Hypothalamus (tissue), 51 donors: ENCODE measurements around the gene P3H3.

Experiments used
- DNase-seq, 51 donors: peaks; one replicate each; lab custom pipeline; 2025; lab: John Stamatoyannopoulos, UW

P3H3 gene

DNA sequence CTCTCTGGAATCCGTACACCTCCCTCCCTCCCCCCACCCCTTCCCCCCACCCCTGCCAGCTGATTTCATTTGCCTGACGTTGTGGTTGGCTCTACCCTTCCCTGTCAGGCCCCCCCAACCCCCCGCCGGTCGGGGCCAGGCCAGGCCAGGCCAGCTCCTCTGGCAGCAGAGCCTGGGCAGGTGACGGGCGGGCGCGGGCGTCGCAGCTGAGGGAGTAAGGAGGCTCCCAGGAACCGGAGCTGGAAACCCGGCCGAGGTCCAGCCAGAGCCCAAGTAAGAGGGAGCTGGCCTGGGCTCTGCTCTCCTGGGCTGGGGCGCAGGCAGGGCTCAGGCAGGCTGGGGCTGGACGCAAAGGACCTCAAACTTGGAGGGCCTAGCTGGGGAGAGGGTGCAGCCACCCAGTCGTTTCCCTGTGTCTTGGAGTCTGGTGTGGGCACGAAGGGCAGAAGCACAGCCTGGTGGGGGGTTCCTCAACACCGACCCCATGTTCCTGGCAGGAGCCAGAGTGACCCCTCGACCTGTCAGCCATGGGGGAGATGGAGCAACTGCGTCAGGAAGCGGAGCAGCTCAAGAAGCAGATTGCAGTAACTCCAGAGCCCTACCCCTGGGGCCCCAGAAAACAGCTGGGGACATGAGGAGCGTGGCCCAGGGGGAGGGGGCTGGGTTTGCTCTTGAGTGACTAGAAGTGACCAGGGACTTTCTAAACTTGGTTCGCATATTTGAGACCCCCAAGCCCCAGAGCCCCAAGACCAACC is 12.7 kb downstream of the P3H3 start, which contains the start of gene GNB3:
TSS of gene GNB3 (plus strand) at position 165 of the 755 bp plus-strand sequence. CDS start at position 528, 363 bp downstream.
- no peak for DNase-seq

DNA sequence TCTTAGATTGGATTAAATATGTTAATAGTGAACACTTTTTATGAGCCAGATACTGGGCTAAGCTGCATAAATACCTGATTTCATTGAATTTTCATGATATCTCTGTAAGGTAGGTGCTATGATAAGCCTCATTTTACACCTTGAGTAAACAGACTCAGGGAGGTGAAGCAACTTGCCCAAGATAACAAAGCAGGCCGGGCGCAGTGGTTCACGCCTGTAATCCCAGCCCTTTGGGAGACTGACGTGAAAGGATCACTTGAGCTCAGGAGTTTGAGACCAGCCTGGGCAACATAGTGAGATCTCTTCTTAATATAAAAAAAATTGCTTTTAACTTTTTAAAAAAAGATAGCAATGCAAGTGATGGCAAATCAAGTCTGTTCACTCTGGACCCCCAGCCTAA is 13.9 kb downstream of the P3H3 start:
- DNase-seq, result no peak

DNA sequence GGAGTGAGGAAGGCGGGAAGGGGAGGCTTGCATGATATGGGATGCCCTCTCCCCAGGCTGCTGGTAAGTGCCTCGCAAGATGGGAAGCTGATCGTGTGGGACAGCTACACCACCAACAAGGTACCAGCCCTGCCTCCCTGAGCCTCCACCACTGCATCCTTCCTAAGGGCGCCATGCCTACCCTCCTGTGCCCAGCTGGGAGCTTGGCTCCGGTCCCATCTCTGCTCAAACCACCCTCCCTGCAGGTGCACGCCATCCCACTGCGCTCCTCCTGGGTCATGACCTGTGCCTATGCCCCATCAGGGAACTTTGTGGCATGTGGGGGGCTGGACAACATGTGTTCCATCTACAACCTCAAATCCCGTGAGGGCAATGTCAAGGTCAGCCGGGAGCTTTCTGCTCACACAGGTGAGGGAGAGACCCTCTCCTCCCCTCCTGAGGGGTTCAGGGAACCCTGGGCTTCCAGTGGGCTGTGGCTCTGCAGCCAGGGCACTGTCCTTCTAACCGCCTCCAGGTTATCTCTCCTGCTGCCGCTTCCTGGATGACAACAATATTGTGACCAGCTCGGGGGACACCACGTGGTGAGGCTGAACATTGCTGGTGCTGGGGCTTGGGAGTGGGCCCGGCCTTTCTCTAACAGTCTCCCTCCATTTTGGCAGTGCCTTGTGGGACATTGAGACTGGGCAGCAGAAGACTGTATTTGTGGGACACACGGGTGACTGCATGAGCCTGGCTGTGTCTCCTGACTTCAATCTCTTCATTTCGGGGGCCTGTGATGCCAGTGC is 15.1 kb downstream of the P3H3 start:
- no peak for DNase-seq

DNA sequence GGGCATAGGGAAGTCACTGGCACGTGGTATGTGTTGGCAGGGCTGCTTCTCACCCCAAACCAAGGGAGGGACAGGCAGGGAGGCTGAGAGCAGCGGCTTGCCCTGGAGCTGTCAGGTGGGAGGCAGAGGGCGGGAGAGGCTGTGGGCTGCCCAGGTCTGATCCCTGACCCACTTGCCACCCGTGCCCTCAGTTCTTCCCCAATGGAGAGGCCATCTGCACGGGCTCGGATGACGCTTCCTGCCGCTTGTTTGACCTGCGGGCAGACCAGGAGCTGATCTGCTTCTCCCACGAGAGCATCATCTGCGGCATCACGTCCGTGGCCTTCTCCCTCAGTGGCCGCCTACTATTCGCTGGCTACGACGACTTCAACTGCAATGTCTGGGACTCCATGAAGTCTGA is 17.2 kb downstream of the P3H3 start:
- DNase-seq, result no peak

DNA sequence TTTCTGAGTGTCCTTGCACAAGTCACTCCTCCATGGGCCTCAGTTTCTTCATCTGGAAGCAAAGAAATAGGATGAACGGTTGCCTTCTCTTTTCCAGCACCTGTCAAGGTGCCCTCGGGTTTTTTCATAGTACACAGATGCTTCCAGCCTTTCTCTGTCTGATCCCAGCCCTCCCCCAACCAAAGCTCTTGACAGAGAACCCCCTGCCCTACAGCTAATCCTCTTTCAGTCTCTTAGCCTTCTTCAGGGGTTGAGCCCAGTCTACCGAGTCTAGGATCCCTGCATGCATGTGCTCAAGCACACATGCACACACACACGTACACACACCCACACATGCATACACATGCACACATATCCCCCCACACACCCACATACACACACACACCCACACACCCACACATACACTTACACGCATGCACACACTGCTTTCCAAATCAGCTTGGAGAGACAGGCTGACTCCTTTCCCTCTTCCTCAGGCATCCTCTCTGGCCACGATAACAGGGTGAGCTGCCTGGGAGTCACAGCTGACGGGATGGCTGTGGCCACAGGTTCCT is 18.2 kb downstream of the P3H3 start:
- DNase-seq, result no peak

DNA sequence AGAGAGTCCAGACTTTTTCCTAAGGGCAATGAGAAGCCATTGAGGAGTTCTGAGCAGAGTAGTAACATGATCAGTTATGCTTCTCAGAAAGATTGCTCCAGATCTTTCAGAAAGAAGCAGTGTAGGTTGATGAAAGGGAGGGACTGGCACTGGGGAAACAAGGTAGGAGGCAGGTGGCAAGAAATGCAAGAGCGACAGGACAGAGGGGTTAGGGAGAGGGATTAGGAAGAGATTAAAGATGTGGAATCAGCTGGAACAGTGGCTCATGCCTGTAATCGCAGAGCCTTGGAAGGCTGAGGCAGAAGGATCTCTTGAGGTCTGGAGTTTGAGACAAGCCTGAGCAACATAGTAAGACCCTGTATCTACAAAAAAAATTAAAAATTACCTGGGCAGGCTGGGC is 19.5 kb downstream of the P3H3 start:
- no peak for DNase-seq

DNA sequence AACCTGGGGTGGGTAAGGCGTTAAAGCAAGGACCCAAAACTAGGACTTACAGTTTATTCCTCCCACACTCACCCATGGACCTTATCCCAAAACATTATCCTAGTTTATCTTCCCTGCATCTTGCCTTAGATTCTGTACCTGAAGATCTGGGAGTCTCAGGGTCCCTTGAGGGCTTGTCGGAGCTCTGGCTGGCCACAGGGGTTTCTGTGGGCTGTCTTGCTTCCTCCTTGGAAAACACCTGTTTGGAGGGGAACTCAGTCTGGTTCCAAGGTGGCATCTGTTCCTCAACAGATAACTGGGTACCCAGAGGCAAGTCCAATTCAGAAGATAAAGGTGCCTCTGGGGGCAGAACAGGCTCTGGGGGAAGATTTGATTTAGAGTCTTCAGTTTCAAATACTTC is 21.2 kb downstream of the P3H3 start:
- no peak for DNase-seq

DNA sequence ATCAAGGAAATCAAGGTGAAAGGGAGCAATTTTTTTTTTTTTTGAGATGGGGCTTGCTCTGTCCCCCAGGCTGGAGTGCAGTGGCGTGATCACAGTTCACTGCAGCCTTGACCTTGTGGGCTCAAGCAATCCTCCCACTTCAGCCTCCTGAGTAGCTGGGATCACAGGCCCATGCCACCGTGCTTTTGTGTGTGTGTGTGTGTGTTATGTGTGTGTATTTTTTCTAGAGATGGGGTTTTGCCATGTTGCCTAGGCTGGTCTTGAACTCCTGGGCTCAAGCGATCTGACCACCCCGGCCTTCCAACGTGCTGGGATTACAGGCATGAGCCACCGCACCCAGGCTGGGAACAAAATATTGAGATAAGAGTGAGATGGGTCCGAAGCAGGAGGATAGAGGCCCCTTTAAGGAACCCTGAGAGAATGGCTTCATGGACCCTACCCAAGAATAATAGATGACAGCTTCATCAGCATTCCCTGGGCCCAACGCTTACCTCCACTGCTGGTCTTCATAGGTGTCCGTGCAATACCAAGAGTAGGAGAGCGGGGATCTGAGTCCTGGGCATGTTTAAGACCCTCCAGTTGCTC is 21.9 kb downstream of the P3H3 start:
- no peak for DNase-seq

DNA sequence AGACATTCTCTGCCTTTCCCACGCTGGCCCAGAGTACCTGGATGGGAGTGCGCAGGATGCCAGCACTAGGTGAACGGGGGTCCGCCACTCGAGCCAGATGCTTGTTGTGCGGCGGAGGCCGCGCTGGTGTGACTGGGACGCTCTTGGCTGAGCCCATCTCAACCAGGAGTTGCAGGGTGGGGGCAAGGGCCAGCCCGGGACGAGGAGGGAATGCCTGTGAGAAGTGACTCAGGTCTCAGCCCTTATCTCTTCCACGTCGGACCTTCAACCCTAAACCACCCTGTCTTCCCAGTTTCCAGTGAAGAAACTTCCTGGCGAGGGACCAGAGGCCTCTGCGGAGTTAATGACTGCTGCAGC is 22.6 kb downstream of the P3H3 start:
- DNase-seq, result peak in 1 of 51 donors; percentile 52

DNA sequence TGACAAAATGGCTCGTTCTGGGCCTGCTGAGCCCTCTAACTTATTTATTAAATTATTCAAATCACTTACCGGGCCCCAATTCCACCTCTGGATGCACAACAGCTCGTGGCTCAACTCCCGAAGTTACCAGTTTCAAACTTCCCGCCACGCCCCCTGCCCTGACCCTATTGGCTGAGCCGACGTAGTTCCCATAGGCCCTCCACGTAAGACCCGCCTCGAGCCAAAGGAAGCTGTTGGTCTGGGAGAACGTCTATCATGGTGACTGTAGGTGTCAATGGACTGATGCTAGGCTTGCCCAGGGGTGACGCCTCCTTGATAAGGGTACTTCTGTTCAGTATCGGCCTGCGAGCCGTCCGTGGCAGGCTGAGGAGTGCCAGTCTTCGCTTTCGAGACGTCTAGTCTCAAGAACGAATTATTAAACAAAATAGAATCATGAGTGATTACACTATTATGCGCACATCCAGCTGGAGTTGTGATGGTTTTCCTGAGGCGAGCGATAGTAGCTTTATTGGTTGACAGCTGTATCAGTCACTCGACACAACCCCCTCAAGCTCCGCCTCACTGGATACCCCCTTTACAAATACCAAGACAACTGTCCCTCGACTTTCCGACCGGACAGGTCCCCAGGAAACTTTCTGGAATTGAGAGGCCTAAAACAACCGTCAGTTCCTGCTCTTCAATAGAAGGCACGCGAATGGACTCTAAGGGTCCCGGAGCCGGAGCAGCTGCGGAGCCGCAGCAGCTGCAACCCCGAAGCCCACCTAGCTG is 23.1 kb downstream of the P3H3 start, which contains the start of gene CDCA3:
TSS of gene CDCA3 (minus strand) at position 134 of the 768 bp plus-strand sequence. CDS start 334 bp downstream, outside the sequence.
- DNase-seq, result peak; percentile 41 to 97 (median 87)

DNA sequence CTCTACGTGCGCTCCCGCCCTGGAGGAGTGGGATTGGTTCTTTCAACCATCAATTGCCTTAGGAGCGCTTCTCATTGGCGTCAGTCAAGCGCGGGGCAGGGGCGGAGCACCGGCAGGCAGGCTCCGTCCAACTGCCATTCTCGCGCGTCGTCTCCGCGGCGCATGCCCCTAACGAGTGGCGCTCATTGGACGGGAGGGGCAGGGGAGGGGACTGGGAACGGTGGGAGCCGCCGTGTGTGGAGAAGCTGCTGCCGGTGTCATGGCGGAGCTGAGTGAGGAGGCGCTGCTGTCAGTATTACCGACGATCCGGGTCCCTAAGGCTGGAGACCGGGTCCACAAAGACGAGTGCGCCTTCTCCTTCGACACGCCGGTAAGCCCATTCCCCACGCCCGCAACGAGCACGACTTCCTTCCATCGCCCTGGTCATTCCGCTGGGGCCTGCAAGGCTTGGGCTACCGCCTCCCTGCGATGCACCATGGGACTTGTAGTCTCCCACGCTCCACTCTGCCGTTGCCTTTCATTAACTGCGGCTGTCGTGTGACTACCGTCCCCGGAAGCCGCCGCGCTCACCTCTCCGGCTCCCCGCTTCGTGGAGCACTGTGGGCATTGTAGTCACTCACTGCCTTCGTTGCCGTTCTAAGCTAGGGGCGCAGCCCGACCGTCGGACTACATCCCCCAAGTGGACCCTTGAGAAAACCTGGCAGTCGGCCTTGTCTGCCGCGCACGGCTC is 23.9 kb downstream of the P3H3 start, which contains the start of gene USP5:
TSS of gene USP5 (plus strand) at position 230 of the 730 bp plus-strand sequence. CDS start at position 260, 30 bp downstream.
- DNase-seq, result peak; percentile 94 to 100 (median 100)

DNA sequence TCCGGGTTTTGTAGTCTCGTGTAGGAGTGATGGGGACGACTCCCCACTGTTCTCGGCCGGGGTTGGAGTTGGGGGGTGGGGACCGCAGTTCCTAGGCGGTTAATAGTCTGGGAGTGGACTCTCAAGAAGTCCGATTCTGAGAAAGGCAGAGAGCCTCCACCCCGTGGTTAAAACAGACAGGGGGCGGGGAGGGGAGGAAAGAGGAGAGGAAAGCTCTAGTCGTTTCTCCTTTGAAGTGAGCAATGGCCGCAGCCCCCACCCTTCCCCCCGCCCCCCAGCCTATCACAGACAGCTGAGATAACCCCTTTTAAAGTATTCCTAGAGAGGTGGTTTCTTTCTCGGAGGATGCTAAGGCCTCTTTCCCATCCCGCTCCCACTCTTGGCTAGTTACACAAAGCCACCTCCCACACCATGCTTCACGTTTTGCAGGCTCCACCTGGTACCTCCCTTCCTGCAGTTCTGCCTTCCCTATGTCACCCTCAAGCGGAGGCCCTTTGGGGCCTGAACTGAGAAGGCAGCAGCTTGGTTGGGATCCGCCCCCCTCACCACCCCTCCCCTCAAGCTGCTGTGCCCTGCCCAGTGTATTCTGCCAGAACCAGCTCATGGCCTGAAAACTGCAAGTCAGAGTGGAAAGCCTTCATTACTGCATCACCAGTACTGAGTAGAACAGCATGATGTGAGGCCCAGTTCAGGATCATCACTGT is 24.6 kb downstream of the P3H3 start:
- peak in 33 of 51 donors; percentile 19 to 65 (median 43) for DNase-seq

DNA sequence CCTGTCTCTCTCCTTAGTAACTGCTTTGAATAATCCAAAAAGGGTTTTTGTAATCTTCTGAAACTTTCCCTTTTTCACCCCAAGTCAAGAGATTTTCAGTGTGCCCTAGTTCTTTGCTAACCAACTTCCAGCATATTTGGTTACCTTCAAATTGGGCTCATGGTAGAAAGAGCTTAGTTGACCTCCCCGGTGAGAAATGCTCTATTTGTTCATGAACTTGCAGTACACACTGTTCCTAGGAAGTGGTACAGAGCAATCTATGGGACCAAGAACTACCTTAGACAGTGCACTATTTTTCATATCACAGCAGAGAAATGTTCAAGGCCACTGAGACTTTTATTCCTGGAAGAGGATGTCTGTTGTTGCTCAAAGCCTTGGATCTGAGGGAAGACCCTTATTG is 25.4 kb downstream of the P3H3 start:
- DNase-seq, result no peak

DNA sequence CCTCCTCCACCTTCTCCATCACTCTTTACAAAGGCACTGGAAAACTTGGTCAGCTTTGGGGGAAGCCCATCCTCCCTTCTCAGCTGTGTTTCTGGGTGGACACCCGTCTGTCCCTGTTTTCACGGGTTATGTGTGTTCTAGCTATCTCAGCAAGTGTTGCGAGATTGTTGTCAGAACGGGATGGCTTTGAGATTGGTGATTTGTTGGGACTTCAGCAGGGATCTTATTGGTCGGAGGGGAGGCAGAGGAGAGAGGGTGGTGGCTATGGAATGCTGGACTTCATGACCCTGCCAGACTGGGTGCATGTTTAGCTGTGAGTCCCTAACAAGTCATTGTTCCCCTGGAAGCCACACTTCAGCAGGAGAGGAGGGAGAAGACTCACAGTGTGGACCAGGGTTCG is 25.8 kb downstream of the P3H3 start:
- DNase-seq, result no peak

DNA sequence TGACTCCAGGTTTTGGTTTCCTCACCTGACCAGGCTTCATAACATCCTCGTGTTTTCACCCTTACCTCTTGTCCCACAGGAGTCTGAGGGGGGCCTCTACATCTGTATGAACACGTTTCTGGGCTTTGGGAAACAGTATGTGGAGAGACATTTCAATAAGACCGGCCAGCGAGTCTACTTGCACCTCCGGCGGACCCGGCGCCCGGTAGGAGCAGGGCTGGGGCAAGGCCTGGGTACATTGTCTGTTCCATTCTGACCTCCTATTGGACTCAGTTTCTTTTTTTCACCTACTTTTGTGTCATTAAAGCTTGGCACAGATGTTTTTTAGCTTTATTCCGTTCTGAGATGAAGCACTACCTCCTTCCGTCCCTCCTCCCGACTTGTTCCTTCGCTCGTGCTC is 27.1 kb downstream of the P3H3 start:
- DNase-seq, result no peak

DNA sequence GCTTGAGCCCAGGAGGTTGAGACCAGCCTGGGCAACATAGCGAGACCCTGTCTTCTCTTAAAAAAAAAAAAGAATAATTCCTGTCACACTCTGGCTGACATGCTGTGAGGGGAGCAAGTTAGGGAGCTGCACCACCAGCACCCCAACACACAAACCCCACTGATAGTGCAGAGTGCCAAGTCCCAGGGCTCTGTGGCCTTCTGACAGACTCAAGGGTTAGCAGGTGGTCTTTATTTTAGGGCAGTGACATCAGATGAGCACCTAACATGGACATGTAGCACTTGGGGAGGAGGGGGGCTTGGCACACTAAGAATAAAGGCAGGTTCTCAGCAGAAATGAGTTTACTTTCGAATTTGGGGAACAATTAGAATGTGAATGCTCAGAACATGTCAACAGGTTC is 30.6 kb downstream of the P3H3 start:
- DNase-seq, result no peak

DNA sequence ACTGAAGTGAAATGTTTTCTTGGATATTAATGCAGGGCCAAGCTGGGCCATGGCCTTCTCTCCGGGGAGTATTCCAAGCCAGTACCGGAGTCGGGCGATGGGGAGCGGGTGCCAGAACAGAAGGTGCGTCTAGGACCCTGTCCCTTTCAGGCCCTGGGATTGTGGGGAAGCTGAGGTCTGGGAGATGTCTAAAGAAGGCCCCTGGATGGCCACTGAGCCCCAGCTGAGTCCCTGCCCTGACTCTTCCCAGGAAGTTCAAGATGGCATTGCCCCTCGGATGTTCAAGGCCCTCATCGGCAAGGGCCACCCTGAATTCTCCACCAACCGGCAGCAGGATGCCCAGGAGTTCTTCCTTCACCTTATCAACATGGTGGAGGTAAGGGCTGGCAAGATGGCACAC is 31.9 kb downstream of the P3H3 start:
- no peak for DNase-seq

DNA sequence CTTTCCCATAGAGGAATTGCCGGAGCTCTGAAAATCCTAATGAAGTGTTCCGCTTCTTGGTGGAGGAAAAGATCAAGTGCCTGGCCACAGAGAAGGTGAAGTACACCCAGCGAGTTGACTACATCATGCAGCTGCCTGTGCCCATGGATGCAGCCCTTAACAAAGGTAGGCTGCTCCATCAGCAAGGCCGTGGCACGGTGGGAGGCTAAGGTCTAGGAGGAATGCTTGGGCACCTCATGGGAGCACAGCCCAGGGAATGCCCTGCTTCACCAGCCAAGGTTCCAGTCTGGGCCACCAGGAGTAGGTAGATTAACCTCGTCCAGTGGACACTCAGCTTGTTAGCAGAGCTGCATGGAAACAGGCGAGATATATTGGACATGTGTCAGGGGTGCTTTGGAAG is 32.7 kb downstream of the P3H3 start:
- no peak for DNase-seq

DNA sequence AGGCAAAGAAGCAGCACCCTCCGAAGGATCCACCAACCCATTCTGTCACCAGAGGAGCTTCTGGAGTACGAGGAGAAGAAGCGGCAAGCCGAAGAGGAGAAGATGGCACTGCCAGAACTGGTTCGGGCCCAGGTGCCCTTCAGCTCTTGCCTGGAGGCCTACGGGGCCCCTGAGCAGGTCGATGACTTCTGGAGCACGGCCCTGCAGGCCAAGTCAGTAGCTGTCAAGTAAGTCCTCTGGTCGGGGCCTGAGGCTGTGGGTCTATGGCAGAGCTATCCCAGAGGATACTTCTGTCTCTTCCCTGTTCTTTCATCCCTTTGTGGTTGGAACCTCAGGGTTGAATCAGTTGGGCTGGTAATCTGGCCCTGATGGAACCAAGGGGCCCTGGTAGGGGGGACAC is 33.2 kb downstream of the P3H3 start:
- DNase-seq, result no peak
